LNCaP clone FGC (cell line): ENCODE results near the gene ATXN10.

Experiments used
- DNase-seq: peaks from one replicate; pipeline ENCODE4 v3.0.0-alpha.2; 2011; ENCODE audit warnings: low read depth
- H3K4me3 ChIP-seq: 2 replicates; pipeline ENCODE4 v1.5.1; 2011; ENCODE audit warnings: mild to moderate bottlenecking, low read depth, low read length, control low read depth
- CTCF ChIP-seq: IDR thresholded peaks from 2 replicates; pipeline ENCODE4 v1.5.1; 2012; ENCODE audit warnings: mild to moderate bottlenecking; ENCODE audit not compliant: control insufficient read depth, insufficient read depth; ENCODE audit errors: extremely low read depth

Gene ATXN10

GRCh38 chr22:45763236-45763624 is 91.6 kb downstream of the ATXN10 start:
- TF ChIP-seq CTCF: no peak
- DNase-seq: no peak
- no peak overlapping the region for H3K4me3 ChIP-seq

GRCh38 chr22:45768490-45768889 is 96.9 kb downstream of the ATXN10 start:
- DNase-seq: no peak
- H3K4me3 ChIP-seq: no peak overlapping the region
- no peak for TF ChIP-seq CTCF

- no peak overlapping the region for H3K4me3 ChIP-seq
- no peak for TF ChIP-seq CTCF
- DNase-seq: no peak
Observed at GRCh38 chr22:45769569-45770210, 98.1 kb downstream of the ATXN10 start.

GRCh38 chr22:45770506-45770905 is 98.9 kb downstream of the ATXN10 start:
- no peak for TF ChIP-seq CTCF
- H3K4me3 ChIP-seq: no peak overlapping the region

GRCh38 chr22:45771057-45771456 is 99.4 kb downstream of the ATXN10 start:
- no peak for DNase-seq
- no peak overlapping the region for H3K4me3 ChIP-seq
- no peak for TF ChIP-seq CTCF

More at GRCh38 chr22:45770506-45770905, 98.9 kb downstream of the ATXN10 start:
- DNase-seq: no peak

- DNase-seq: no peak
- H3K4me3 ChIP-seq: no peak overlapping the region
- no peak for TF ChIP-seq CTCF
Observed at GRCh38 chr22:45771711-45772110, 100.1 kb downstream of the ATXN10 start.

- H3K4me3 ChIP-seq: no peak overlapping the region
- DNase-seq: no peak
- TF ChIP-seq CTCF: no peak
Observed at GRCh38 chr22:45772743-45773142, 101.1 kb downstream of the ATXN10 start.
